ENCODE results near the gene KRTAP1-4. TPM values are rescaled to one million over a fixed set of nuclear protein-coding genes. Genes with fewer than 3 reads are reported as not detected.

Gene KRTAP1-4
- not detected for total RNA-seq
- polyA plus RNA-seq: not detected

DNA sequence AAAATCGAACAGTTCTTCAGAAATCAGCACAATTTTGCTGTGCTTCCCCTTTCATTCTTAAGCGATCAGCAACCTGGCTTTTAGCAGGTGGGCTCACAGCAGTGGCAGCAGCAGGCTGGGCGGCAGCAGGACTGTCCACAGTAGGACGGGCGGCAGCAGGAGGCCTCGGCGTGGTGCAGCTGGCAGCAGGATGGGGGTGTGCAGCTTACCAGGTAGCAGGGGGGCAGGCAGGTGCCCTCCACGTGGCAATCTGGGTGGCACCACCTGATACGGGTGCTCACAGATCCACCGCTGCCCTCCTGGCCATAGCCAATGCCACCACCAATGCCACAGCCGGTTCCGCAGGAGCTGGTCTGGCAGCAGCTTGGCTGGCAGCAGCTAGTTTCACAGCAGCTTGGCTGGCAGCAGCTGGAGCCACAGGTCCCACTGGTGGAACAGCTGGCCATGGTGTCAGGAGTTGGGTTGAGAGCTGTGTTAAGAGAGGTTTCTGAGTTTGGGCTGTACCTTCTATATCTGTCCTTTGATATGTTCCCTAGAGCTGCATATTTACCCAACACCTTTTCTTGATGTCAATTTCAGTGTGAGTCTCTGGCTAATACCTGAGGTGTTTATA, at the start of gene KRTAP1-4:
Gene KRTAP1-4 (minus strand): TSS at position 563 of the 613 bp plus-strand sequence. CDS start 117 bp downstream, at position 446.
- Mint-ChIP-seq H3K36me3 (no peaks in the 10 kb centered on the region), H3K27ac (no peak within 1 kb of the TSS), H3K4me3 (no peak within 1 kb of the TSS), H3K9me3 (peaks cover 0 to 1% (median 0%) of the 10 kb centered on the region in 7 donors), H3K4me1 (no peaks in the 10 kb centered on the region), H3K27me3 (peaks cover 40% of the 10 kb centered on the region)
- H3K4me1 ChIP-seq (ENCODE audit: control insufficient read depth, insufficient read depth, low read length, poor library complexity, severe bottlenecking): no peaks in the 10 kb centered on the region
- DNase-seq (no peak), ATAC-seq (ENCODE audit: low read depth in 2 of 2) (no peak)
- H3K4me3 ChIP-seq (ENCODE audit: low read depth, low read length): no peak within 1 kb of the TSS
- no peaks in the 10 kb centered on the region for H3K36me3 ChIP-seq (ENCODE audit: control insufficient read depth, insufficient read depth, low read length)
- no peaks in the 10 kb centered on the region for H3K9me3 ChIP-seq (ENCODE audit: control insufficient read depth in 2 of 2, low read length in 2 of 2)
- no peak within 1 kb of the TSS for H3K27ac ChIP-seq (ENCODE audit: insufficient read depth, low read length, poor library complexity, severe bottlenecking)
- no peaks in the 10 kb centered on the region for H3K27me3 ChIP-seq (ENCODE audit: control insufficient read depth, insufficient read depth, low read length)

DNA sequence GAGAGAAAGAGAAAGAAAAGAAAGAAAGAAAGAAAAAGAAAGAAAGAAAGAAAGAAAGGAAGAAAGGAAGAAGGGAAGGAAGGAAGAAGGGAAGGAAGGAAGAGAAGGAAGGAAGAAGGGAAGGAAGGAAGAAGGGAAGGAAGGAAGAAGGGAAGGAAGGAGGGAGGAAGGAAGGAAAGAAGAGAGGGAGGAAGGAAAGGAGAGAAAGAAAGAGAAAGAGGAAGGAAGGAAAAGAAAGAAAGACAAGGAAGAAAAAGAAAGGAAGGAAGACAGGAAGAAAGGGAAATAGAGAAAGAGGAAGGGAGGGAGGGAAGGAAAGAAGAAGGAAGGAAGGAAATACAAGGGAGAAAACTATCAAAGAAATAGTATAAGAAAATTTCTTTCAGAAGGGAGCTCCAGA, 46.8 kb upstream of the KRTAP1-4 start:
- H3K4me1 Mint-ChIP-seq: peaks cover 0 to 2% (median 0%) of the 10 kb centered on the region in 4 donors

GRCh38 chr17:41073676-41074075, 43.7 kb upstream of the KRTAP1-4 start:
- Histone ChIP-seq H3K9me3 (ENCODE audit: control insufficient read depth in 2 of 2, low read length in 2 of 2) (no peaks in the 10 kb centered on the region), H3K27me3 (ENCODE audit: control insufficient read depth, insufficient read depth, low read length) (peaks cover 10% of the 10 kb centered on the region), H3K4me3 (ENCODE audit: low read depth, low read length) (no peak overlapping the region), H3K4me1 (ENCODE audit: control insufficient read depth, insufficient read depth, low read length, poor library complexity, severe bottlenecking) (no peaks in the 10 kb centered on the region), H3K36me3 (ENCODE audit: control insufficient read depth, insufficient read depth, low read length) (no peaks in the 10 kb centered on the region), H3K27ac (ENCODE audit: insufficient read depth, low read length, poor library complexity, severe bottlenecking) (no peak overlapping the region)
- DNase-seq (no peak), ATAC-seq (ENCODE audit: low read depth in 2 of 2) (no peak)
- Mint-ChIP-seq H3K9me3 (peaks cover 0 to 3% (median 0%) of the 10 kb centered on the region in 7 donors), H3K4me1 (peaks cover 0 to 2% (median 0%) of the 10 kb centered on the region in 4 donors), H3K27ac (no peak overlapping the region), H3K36me3 (no peaks in the 10 kb centered on the region), H3K4me3 (no peak overlapping the region), H3K27me3 (peaks cover 21% of the 10 kb centered on the region)

More for the DNA sequence above, 46.8 kb upstream of the KRTAP1-4 start:
- ATAC-seq (ENCODE audit: low read depth in 2 of 2) (no peak), DNase-seq (no peak)
- Histone ChIP-seq H3K4me3 (ENCODE audit: low read depth, low read length) (no peak overlapping the region), H3K36me3 (ENCODE audit: control insufficient read depth, insufficient read depth, low read length) (no peaks in the 10 kb centered on the region), H3K27me3 (ENCODE audit: control insufficient read depth, insufficient read depth, low read length) (peaks cover 13% of the 10 kb centered on the region), H3K27ac (ENCODE audit: insufficient read depth, low read length, poor library complexity, severe bottlenecking) (no peak overlapping the region), H3K4me1 (ENCODE audit: control insufficient read depth, insufficient read depth, low read length, poor library complexity, severe bottlenecking) (no peaks in the 10 kb centered on the region), H3K9me3 (ENCODE audit: control insufficient read depth in 2 of 2, low read length in 2 of 2) (no peaks in the 10 kb centered on the region)
- no peak overlapping the region for H3K4me3 Mint-ChIP-seq
- H3K27ac Mint-ChIP-seq: no peak overlapping the region
- peaks cover 25% of the 10 kb centered on the region for H3K27me3 Mint-ChIP-seq
- H3K9me3 Mint-ChIP-seq: peaks cover 0 to 3% (median 0%) of the 10 kb centered on the region in 7 donors
- H3K36me3 Mint-ChIP-seq: no peaks in the 10 kb centered on the region

GRCh38 chr17:41071606-41072360, 41.8 kb upstream of the KRTAP1-4 start:
- H3K36me3 ChIP-seq (ENCODE audit: control insufficient read depth, insufficient read depth, low read length): no peaks in the 10 kb centered on the region
- peaks cover 13% of the 10 kb centered on the region for H3K27me3 Mint-ChIP-seq
- no peak overlapping the region for H3K27ac ChIP-seq (ENCODE audit: insufficient read depth, low read length, poor library complexity, severe bottlenecking)
- peaks cover 7% of the 10 kb centered on the region for H3K27me3 ChIP-seq (ENCODE audit: control insufficient read depth, insufficient read depth, low read length)
- H3K9me3 ChIP-seq (ENCODE audit: control insufficient read depth in 2 of 2, low read length in 2 of 2): no peaks in the 10 kb centered on the region
- H3K9me3 Mint-ChIP-seq: peaks cover 0 to 1% (median 0%) of the 10 kb centered on the region in 7 donors
- no peak for DNase-seq
- peak overlapping the region in 1 of 3 donors; percentile 33 for H3K27ac Mint-ChIP-seq
- H3K36me3 Mint-ChIP-seq: no peaks in the 10 kb centered on the region
- no peaks in the 10 kb centered on the region for H3K4me1 ChIP-seq (ENCODE audit: control insufficient read depth, insufficient read depth, low read length, poor library complexity, severe bottlenecking)
- ATAC-seq (ENCODE audit: low read depth in 2 of 2): no peak
- no peak overlapping the region for H3K4me3 Mint-ChIP-seq
- H3K4me1 Mint-ChIP-seq: peaks cover 0 to 2% (median 0%) of the 10 kb centered on the region in 4 donors
- no peak overlapping the region for H3K4me3 ChIP-seq (ENCODE audit: low read depth, low read length)

- Mint-ChIP-seq H3K27ac (no peak overlapping the region), H3K27me3 (no peaks in the 10 kb centered on the region), H3K4me1 (peaks cover 0 to 2% (median 0%) of the 10 kb centered on the region in 4 donors), H3K4me3 (no peak overlapping the region), H3K9me3 (no peaks in the 10 kb centered on the region), H3K36me3 (no peaks in the 10 kb centered on the region)
- H3K4me3 ChIP-seq (ENCODE audit: low read depth, low read length): no peak overlapping the region
- no peaks in the 10 kb centered on the region for H3K36me3 ChIP-seq (ENCODE audit: control insufficient read depth, insufficient read depth, low read length)
- ATAC-seq (ENCODE audit: low read depth in 2 of 2) (no peak), DNase-seq (no peak)
- no peaks in the 10 kb centered on the region for H3K9me3 ChIP-seq (ENCODE audit: control insufficient read depth in 2 of 2, low read length in 2 of 2)
- no peaks in the 10 kb centered on the region for H3K4me1 ChIP-seq (ENCODE audit: control insufficient read depth, insufficient read depth, low read length, poor library complexity, severe bottlenecking)
- no peaks in the 10 kb centered on the region for H3K27me3 ChIP-seq (ENCODE audit: control insufficient read depth, insufficient read depth, low read length)
- H3K27ac ChIP-seq (ENCODE audit: insufficient read depth, low read length, poor library complexity, severe bottlenecking): no peak overlapping the region
These were observed 39.0 kb upstream of the KRTAP1-4 start for GRCh38 chr17:41069031-41069430.

GRCh38 chr17:41067281-41067680, 37.3 kb upstream of the KRTAP1-4 start:
- Mint-ChIP-seq H3K9me3 (no peaks in the 10 kb centered on the region), H3K4me1 (peaks cover 0 to 1% (median 0%) of the 10 kb centered on the region in 4 donors), H3K27ac (peak overlapping the region in 1 of 3 donors; percentile 5), H3K27me3 (peaks cover 2% of the 10 kb centered on the region), H3K4me3 (no peak overlapping the region), H3K36me3 (no peaks in the 10 kb centered on the region)
- ATAC-seq (ENCODE audit: low read depth in 2 of 2): no peak
- H3K9me3 ChIP-seq (ENCODE audit: control insufficient read depth in 2 of 2, low read length in 2 of 2): no peaks in the 10 kb centered on the region
- no peak for DNase-seq
- H3K27ac ChIP-seq (ENCODE audit: insufficient read depth, low read length, poor library complexity, severe bottlenecking): no peak overlapping the region
- H3K4me3 ChIP-seq (ENCODE audit: low read depth, low read length): no peak overlapping the region
- peaks cover 4% of the 10 kb centered on the region for H3K27me3 ChIP-seq (ENCODE audit: control insufficient read depth, insufficient read depth, low read length)
- no peaks in the 10 kb centered on the region for H3K4me1 ChIP-seq (ENCODE audit: control insufficient read depth, insufficient read depth, low read length, poor library complexity, severe bottlenecking)
- H3K36me3 ChIP-seq (ENCODE audit: control insufficient read depth, insufficient read depth, low read length): no peaks in the 10 kb centered on the region

GRCh38 chr17:41065829-41066624, 36.0 kb upstream of the KRTAP1-4 start, which contains the start of gene KRTAP2-4:
Gene KRTAP2-4, minus strand, starts transcription at chr17:41065879. Its CDS starts 34 bp downstream, at chr17:41065845.
- no peaks in the 10 kb centered on the region for H3K36me3 ChIP-seq (ENCODE audit: control insufficient read depth, insufficient read depth, low read length)
- H3K27ac Mint-ChIP-seq: no peak within 1 kb of the TSS
- no peak for ATAC-seq (ENCODE audit: low read depth in 2 of 2)

More at GRCh38 chr17:41065829-41066624, 36.0 kb upstream of the KRTAP1-4 start, which contains the start of gene KRTAP2-4:
- Mint-ChIP-seq H3K9me3 (no peaks in the 10 kb centered on the region), H3K36me3 (no peaks in the 10 kb centered on the region), H3K27me3 (peaks cover 9% of the 10 kb centered on the region), H3K4me3 (no peak within 1 kb of the TSS), H3K4me1 (no peaks in the 10 kb centered on the region)
- Histone ChIP-seq H3K4me1 (ENCODE audit: control insufficient read depth, insufficient read depth, low read length, poor library complexity, severe bottlenecking) (no peaks in the 10 kb centered on the region), H3K4me3 (ENCODE audit: low read depth, low read length) (no peak within 1 kb of the TSS), H3K9me3 (ENCODE audit: control insufficient read depth in 2 of 2, low read length in 2 of 2) (no peaks in the 10 kb centered on the region), H3K27me3 (ENCODE audit: control insufficient read depth, insufficient read depth, low read length) (peaks cover 10% of the 10 kb centered on the region), H3K27ac (ENCODE audit: insufficient read depth, low read length, poor library complexity, severe bottlenecking) (no peak within 1 kb of the TSS)
- no peak for DNase-seq

Measured in CD4-positive, CD25-positive, alpha-beta regulatory T cell (primary cell).